ENCODE results near the gene MAGI1. TPM values are rescaled to one million over a fixed set of nuclear protein-coding genes. Genes with fewer than 3 reads are reported as not detected.
A peak's percentile ranks its signal among the peaks of the same experiment; 100 is the strongest.

MAGI1 gene
- polyA plus RNA-seq, 1 of the 3 experiments (the other 2 are of a cell fraction), result 10.3 TPM

DNA sequence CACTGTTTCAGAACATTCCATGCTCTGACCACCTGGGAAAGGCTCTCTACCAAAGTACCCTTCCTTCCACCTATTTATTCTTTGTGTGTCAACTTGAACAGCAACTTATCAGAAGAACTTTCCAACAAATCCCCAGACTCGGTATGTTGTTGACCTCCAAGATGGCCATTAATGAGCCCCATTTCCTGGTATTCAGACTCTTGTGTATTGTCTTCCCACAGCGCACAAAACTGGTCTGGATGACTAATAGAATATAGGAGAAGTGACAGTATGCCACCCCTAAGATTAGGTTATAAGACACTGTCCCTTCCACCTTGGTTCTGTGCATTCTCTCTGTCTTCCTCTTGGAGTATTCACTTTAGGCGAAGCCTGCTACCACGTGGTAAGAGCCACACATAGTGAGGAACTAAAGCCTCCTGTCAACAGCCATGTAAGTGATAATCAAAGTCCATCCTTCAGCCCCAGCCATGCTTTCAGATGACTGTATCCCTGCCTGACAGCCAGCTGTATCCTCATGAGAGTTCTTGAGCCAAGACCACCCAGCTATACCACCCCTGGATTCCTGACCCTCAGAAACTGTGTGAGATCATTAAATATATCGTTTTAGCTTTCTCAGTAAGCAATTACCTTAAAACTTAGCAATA, 481.7 kb downstream of the MAGI1 start:
- Histone ChIP-seq H4K20me1 (ENCODE audit: insufficient read depth) (no peaks in the 10 kb centered on the region), H3K9me2 (no peaks in the 10 kb centered on the region), H3K79me2 (ENCODE audit: insufficient read depth) (peaks cover 24% of the 10 kb centered on the region; the same call in 1 of the 2 replicates), H3K27me3 (ENCODE audit: insufficient read depth) (no peaks in the 10 kb centered on the region), H3K4me1 (ENCODE audit: control insufficient read depth in 1 of 2, insufficient read depth in 2 of 2, low read depth in 1 of 2, low read length in 1 of 2) (peaks cover 10 to 13% of the 10 kb centered on the region in 2 experiments), H3K9me3 (no peaks in the 10 kb centered on the region), H3K36me3 (replicated peaks in 1 of 2; ENCODE audit: control insufficient read depth in 1 of 2, insufficient read depth in 2 of 2, low read length in 1 of 2) (no peaks in the 10 kb centered on the region), H3K4me3 (ENCODE audit: low read depth in 2 of 2, low read length in 1 of 2) (no peak overlapping the region), H3K27ac (ENCODE audit: low read depth in 2 of 2, low read length in 1 of 2) (no peak overlapping the region), H3K9ac (no peak overlapping the region), H2AFZ (ENCODE audit: low read depth) (no peak overlapping the region), H3K4me2 (no peak overlapping the region), H3F3A (replicated peaks; ENCODE audit: insufficient read depth) (no peaks in the 10 kb centered on the region)
- DNase-seq, result no peak
- no peak for TF ChIP-seq NRF1 (IDR thresholded peaks at IDR 0.05; ENCODE audit: low read depth, low read length)
- TF ChIP-seq, protein P1, sequence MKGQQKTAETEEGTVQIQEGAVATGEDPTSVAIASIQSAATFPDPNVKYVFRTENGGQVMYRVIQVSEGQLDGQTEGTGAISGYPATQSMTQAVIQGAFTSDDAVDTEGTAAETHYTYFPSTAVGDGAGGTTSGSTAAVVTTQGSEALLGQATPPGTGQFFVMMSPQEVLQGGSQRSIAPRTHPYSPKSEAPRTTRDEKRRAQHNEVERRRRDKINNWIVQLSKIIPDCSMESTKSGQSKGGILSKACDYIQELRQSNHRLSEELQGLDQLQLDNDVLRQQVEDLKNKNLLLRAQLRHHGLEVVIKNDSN (IDR thresholded peaks at IDR 0.05; ENCODE audit: borderline replicate concordance, low read depth), result no peak
- no peak for TF ChIP-seq EZH2phosphoT487 (IDR thresholded peaks at IDR 0.05; ENCODE audit: borderline replicate concordance, low read depth)
- TF ChIP-seq RXRA (IDR thresholded peaks at IDR 0.05; ENCODE audit: borderline replicate concordance, low read depth), result no peak
- TF ChIP-seq, protein P2, sequence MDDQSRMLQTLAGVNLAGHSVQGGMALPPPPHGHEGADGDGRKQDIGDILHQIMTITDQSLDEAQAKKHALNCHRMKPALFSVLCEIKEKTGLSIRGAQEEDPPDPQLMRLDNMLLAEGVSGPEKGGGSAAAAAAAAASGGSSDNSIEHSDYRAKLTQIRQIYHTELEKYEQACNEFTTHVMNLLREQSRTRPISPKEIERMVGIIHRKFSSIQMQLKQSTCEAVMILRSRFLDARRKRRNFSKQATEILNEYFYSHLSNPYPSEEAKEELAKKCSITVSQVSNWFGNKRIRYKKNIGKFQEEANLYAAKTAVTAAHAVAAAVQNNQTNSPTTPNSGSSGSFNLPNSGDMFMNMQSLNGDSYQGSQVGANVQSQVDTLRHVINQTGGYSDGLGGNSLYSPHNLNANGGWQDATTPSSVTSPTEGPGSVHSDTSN (IDR thresholded peaks at IDR 0.05), result no peak
- TF ChIP-seq MEF2A (IDR thresholded peaks at IDR 0.05; ENCODE audit: borderline replicate concordance, low read depth), result no peak
- TF ChIP-seq, protein P3, sequence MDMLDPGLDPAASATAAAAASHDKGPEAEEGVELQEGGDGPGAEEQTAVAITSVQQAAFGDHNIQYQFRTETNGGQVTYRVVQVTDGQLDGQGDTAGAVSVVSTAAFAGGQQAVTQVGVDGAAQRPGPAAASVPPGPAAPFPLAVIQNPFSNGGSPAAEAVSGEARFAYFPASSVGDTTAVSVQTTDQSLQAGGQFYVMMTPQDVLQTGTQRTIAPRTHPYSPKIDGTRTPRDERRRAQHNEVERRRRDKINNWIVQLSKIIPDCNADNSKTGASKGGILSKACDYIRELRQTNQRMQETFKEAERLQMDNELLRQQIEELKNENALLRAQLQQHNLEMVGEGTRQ (IDR thresholded peaks at IDR 0.05; ENCODE audit: borderline replicate concordance, low read depth, low read length), result no peak
- no peak for TF ChIP-seq TEAD4 (IDR thresholded peaks at IDR 0.05; ENCODE audit: borderline replicate concordance, insufficient read depth)
- TF ChIP-seq FOXJ3 (CRISPR knock-in tag; IDR thresholded peaks at IDR 0.05), result no peak
- TF ChIP-seq, protein P4, sequence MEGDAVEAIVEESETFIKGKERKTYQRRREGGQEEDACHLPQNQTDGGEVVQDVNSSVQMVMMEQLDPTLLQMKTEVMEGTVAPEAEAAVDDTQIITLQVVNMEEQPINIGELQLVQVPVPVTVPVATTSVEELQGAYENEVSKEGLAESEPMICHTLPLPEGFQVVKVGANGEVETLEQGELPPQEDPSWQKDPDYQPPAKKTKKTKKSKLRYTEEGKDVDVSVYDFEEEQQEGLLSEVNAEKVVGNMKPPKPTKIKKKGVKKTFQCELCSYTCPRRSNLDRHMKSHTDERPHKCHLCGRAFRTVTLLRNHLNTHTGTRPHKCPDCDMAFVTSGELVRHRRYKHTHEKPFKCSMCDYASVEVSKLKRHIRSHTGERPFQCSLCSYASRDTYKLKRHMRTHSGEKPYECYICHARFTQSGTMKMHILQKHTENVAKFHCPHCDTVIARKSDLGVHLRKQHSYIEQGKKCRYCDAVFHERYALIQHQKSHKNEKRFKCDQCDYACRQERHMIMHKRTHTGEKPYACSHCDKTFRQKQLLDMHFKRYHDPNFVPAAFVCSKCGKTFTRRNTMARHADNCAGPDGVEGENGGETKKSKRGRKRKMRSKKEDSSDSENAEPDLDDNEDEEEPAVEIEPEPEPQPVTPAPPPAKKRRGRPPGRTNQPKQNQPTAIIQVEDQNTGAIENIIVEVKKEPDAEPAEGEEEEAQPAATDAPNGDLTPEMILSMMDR (IDR thresholded peaks at IDR 0.05), result no peak
- POLR2A ChIA-PET, result no interaction called here
- CTCF ChIA-PET, result interaction anchor here (0.6 to 2.5 kb wide), 5 partner anchors 72 to 776 kb away, joined by 3 to 13 read pairs (median 4); no protein-coding TSS in a partner anchor
- 95% methylated on average over 4 of the region's 5 CpGs for WGBS (ENCODE audit: low lambda C conversion rate)

DNA sequence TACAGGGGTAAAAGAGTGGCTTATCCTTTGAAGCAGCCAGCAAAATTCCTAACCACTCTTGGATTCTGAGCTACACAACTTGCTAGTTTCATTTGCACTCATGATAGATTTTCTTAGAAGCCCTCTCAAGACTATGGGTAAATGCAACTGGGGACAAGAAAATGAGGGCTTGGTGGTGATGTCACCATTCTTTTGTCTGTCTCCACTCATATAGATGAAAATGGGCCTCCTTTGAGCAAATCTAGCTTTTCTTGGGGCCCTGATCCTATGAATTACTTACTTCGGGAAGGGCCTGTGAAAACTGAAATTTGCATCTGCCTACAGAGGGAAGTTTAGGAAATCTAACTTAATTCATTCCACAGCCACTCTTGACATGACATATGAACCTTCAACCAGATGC, 486.3 kb downstream of the MAGI1 start:
- no peaks in the 10 kb centered on the region for H3K9me3 ChIP-seq
- CTCF ChIA-PET, result interaction anchor here (0.7 to 1.4 kb wide), 5 partner anchors 13 to 113 kb away, joined by 3 to 5 read pairs (median 4); no protein-coding TSS in a partner anchor

More for the DNA sequence above, 486.3 kb downstream of the MAGI1 start:
- 89% methylated on average over 1 of the region's 1 CpG for WGBS (ENCODE audit: low lambda C conversion rate)
- H4K20me1 ChIP-seq (ENCODE audit: insufficient read depth), result no peaks in the 10 kb centered on the region; the same call in 1 of the 2 replicates
- H3K4me3 ChIP-seq (ENCODE audit: low read depth in 2 of 2, low read length in 1 of 2), result no peak overlapping the region
- H3K4me2 ChIP-seq, result no peak overlapping the region
- H3F3A ChIP-seq (replicated peaks; ENCODE audit: insufficient read depth), result no peaks in the 10 kb centered on the region
- TF ChIP-seq NRF1 (IDR thresholded peaks at IDR 0.05; ENCODE audit: low read depth, low read length) (no peak), MXI1 (IDR thresholded peaks at IDR 0.05; ENCODE audit: low read depth, low read length) (0 out of 2 replicates have a peak, but pooled peaks have one; percentile 16)
- no peak overlapping the region for H2AFZ ChIP-seq (ENCODE audit: low read depth)
- no peak for DNase-seq
- H3K27ac ChIP-seq (ENCODE audit: low read depth in 2 of 2, low read length in 1 of 2), result no peak overlapping the region
- H3K9me2 ChIP-seq, result no peaks in the 10 kb centered on the region
- no peaks in the 10 kb centered on the region for H3K27me3 ChIP-seq (ENCODE audit: insufficient read depth)
- POLR2A ChIA-PET, result no interaction called here
- H3K4me1 ChIP-seq (ENCODE audit: control insufficient read depth in 1 of 2, insufficient read depth in 2 of 2, low read depth in 1 of 2, low read length in 1 of 2), result peaks cover 0 to 12% of the 10 kb centered on the region in 2 experiments; a peak in 2 of 4 replicates
- H3K9ac ChIP-seq, result no peak overlapping the region
- H3K79me2 ChIP-seq (ENCODE audit: insufficient read depth), result peaks cover 13% of the 10 kb centered on the region; the same call in 1 of the 2 replicates
- no peaks in the 10 kb centered on the region for H3K36me3 ChIP-seq (replicated peaks in 1 of 2; ENCODE audit: control insufficient read depth in 1 of 2, insufficient read depth in 2 of 2, low read length in 1 of 2)

Measured in SK-N-SH (cell line).